CD8-positive, alpha-beta memory T cell (primary cell): ENCODE measurements around the gene WNT7A. TPM values are rescaled to one million over a fixed set of nuclear protein-coding genes. Genes with fewer than 3 reads are reported as not detected.

Experiments
- CTCF ChIA-PET: fragments of 350-600 bp; sonication (Branson Sonifier 250); formaldehyde crosslinking; loops from one replicate; lab custom pipeline; 2021; ENCODE audit warnings: antibody characterized with exemption; lab: Charles Lee
- POLR2A ChIA-PET: fragments of 350-600 bp; sonication (Branson Sonifier 250); formaldehyde crosslinking; loops from one replicate; lab custom pipeline; 2021; ENCODE audit warnings: antibody characterized with exemption; lab: Charles Lee
- DNase-seq, 5 donors: peaks; one replicate each; pipeline versions ENCODE4 v3.0.0 to v3.0.0-alpha.2; 2020 to 2022; ENCODE audit warnings: mixed read lengths in 1 of 5
- H3K27ac ChIP-seq: one replicate; pipeline ENCODE4 v1.7.0; 2013; ENCODE audit warnings: low read depth, mild to moderate bottlenecking, low read length, moderate library complexity
- H3K27me3 ChIP-seq: 2 replicates; pipeline ENCODE4 v1.7.0; 2013; ENCODE audit warnings: low read length, mild to moderate bottlenecking; ENCODE audit not compliant: insufficient read depth, poor library complexity, severe bottlenecking
- H3K36me3 ChIP-seq: 2 replicates; pipeline ENCODE4 v1.7.0; 2013; ENCODE audit warnings: mild to moderate bottlenecking, low read length, moderate library complexity; ENCODE audit not compliant: insufficient read depth
- H3K4me1 ChIP-seq: 2 replicates; pipeline ENCODE4 v1.7.0; 2013; ENCODE audit warnings: mild to moderate bottlenecking, low read length, moderate library complexity; ENCODE audit not compliant: insufficient read depth
- H3K4me3 ChIP-seq: 2 replicates; pipeline ENCODE4 v1.7.0; 2013; ENCODE audit warnings: mild to moderate bottlenecking, low read length
- H3K9me3 ChIP-seq: 2 replicates; pipeline ENCODE4 v1.7.0; 2013; ENCODE audit warnings: mild to moderate bottlenecking, low read length
- H3K27ac Mint-ChIP-seq, 8 donors: one replicate each; pipeline ENCODE4 v1.8.0; 2020 to 2021; ENCODE audit warnings: mixed read lengths in 8 of 8, mild to moderate bottlenecking in 6 of 8, inconsistent platforms in 3 of 8, moderate library complexity in 3 of 8
- H3K27me3 Mint-ChIP-seq, 2 donors: one replicate each; pipeline ENCODE4 v1.8.0; 2020 to 2021; ENCODE audit warnings: mixed read lengths in 2 of 2, mild to moderate bottlenecking in 1 of 2, moderate library complexity in 1 of 2
- H3K36me3 Mint-ChIP-seq, 3 donors: one replicate each; pipeline ENCODE4 v1.8.0; 2020 to 2021; ENCODE audit warnings: mixed read lengths in 3 of 3, inconsistent platforms in 1 of 3, mild to moderate bottlenecking in 1 of 3
- H3K4me1 Mint-ChIP-seq, 3 donors: one replicate each; pipeline ENCODE4 v1.8.0; 2020 to 2021; ENCODE audit warnings: mixed read lengths in 3 of 3, inconsistent platforms in 1 of 3, mild to moderate bottlenecking in 1 of 3
- H3K4me3 Mint-ChIP-seq, 7 donors: one replicate each; pipeline ENCODE4 v1.8.0; 2020 to 2021; ENCODE audit warnings: mixed read lengths in 7 of 7, mild to moderate bottlenecking in 6 of 7, moderate library complexity in 4 of 7, inconsistent platforms in 2 of 7
- H3K9me3 Mint-ChIP-seq, 5 donors: one replicate each; pipeline ENCODE4 v1.8.0; 2020 to 2022; ENCODE audit warnings: mixed read lengths in 5 of 5, mild to moderate bottlenecking in 3 of 5, moderate library complexity in 2 of 5, inconsistent platforms in 1 of 5
- polyA plus RNA-seq: library from polyadenylated mRNA; unstranded; fragments of 300-500 nt; fragmentation: Illumina TruSeq; gene quantifications from one replicate; pipeline ENCODE4 v1.2.3, GENCODE V29; 2021
- total RNA-seq, 2 experiments: library from RNA; stranded (reverse); gene quantifications; one replicate each; pipeline ENCODE4 v1.2.3, GENCODE V29; 2021

The WNT7A gene
- total and polyA plus RNA-seq, 3 experiments from 2014 or later = 0.31 to 1.5 (median 0.38) TPM

GRCh38 chr3:13829311-13829710, 50.6 kb downstream of the WNT7A start:
- Histone ChIP-seq H3K36me3 (no peaks in the 10 kb centered on the region), H3K4me3 (no peak overlapping the region), H3K4me1 (no peaks in the 10 kb centered on the region), H3K27ac (no peak overlapping the region), H3K9me3 (no peaks in the 10 kb centered on the region), H3K27me3 (no peaks in the 10 kb centered on the region)
- POLR2A ChIA-PET = no interaction called here
- Mint-ChIP-seq H3K36me3 (no peaks in the 10 kb centered on the region), H3K27ac (peak overlapping the region in 1 of 8 donors; percentile 81), H3K27me3 (peaks cover 2 to 13% of the 10 kb centered on the region in 2 donors), H3K4me1 (peaks cover 0 to 1% (median 0%) of the 10 kb centered on the region in 3 donors), H3K9me3 (no peaks in the 10 kb centered on the region), H3K4me3 (no peak overlapping the region)
- DNase-seq = no peak
- CTCF ChIA-PET = no interaction called here

GRCh38 chr3:13828501-13829265, 51.2 kb downstream of the WNT7A start:
- no peaks in the 10 kb centered on the region for H3K4me1 ChIP-seq
- H3K4me1 Mint-ChIP-seq = peaks cover 0 to 1% (median 0%) of the 10 kb centered on the region in 3 donors
- H3K27me3 Mint-ChIP-seq = peaks cover 3 to 8% of the 10 kb centered on the region in 2 donors
- H3K9me3 ChIP-seq = no peaks in the 10 kb centered on the region
- H3K36me3 Mint-ChIP-seq = no peaks in the 10 kb centered on the region
- H3K27ac Mint-ChIP-seq = peak overlapping the region in 1 of 8 donors; percentile 21
- H3K4me3 Mint-ChIP-seq = no peak overlapping the region
- H3K27me3 ChIP-seq = no peaks in the 10 kb centered on the region
- H3K36me3 ChIP-seq = no peaks in the 10 kb centered on the region
- H3K9me3 Mint-ChIP-seq = no peaks in the 10 kb centered on the region
- no peak for DNase-seq
- ChIA-PET POLR2A (no interaction called here), CTCF (no interaction called here)
- H3K4me3 ChIP-seq = no peak overlapping the region
- no peak overlapping the region for H3K27ac ChIP-seq

GRCh38 chr3:13827699-13828098, 52.2 kb downstream of the WNT7A start:
- Histone ChIP-seq H3K27ac (no peak overlapping the region), H3K4me1 (no peaks in the 10 kb centered on the region), H3K27me3 (no peaks in the 10 kb centered on the region), H3K4me3 (no peak overlapping the region), H3K9me3 (no peaks in the 10 kb centered on the region), H3K36me3 (no peaks in the 10 kb centered on the region)
- H3K4me3 Mint-ChIP-seq = no peak overlapping the region
- POLR2A ChIA-PET = no interaction called here
- H3K27me3 Mint-ChIP-seq = peaks cover 1 to 3% of the 10 kb centered on the region in 2 donors
- H3K27ac Mint-ChIP-seq = no peak overlapping the region
- no peak for DNase-seq
- no peaks in the 10 kb centered on the region for H3K9me3 Mint-ChIP-seq
- CTCF ChIA-PET = no interaction called here
- peaks cover 0 to 1% (median 0%) of the 10 kb centered on the region in 3 donors for H3K4me1 Mint-ChIP-seq
- H3K36me3 Mint-ChIP-seq = no peaks in the 10 kb centered on the region

GRCh38 chr3:13827256-13827655, 52.6 kb downstream of the WNT7A start:
- Mint-ChIP-seq H3K27ac (no peak overlapping the region), H3K4me1 (peaks cover 0 to 1% (median 0%) of the 10 kb centered on the region in 3 donors), H3K27me3 (peaks cover 1 to 3% of the 10 kb centered on the region in 2 donors), H3K36me3 (no peaks in the 10 kb centered on the region), H3K9me3 (no peaks in the 10 kb centered on the region), H3K4me3 (no peak overlapping the region)
- CTCF ChIA-PET = no interaction called here
- Histone ChIP-seq H3K27me3 (no peaks in the 10 kb centered on the region), H3K4me3 (no peak overlapping the region), H3K4me1 (no peaks in the 10 kb centered on the region), H3K9me3 (no peaks in the 10 kb centered on the region), H3K36me3 (no peaks in the 10 kb centered on the region), H3K27ac (no peak overlapping the region)
- POLR2A ChIA-PET = no interaction called here
- DNase-seq = no peak

- no peak overlapping the region for H3K27ac ChIP-seq
- ChIA-PET POLR2A (no interaction called here), CTCF (no interaction called here)
- Mint-ChIP-seq H3K9me3 (no peaks in the 10 kb centered on the region), H3K36me3 (no peaks in the 10 kb centered on the region), H3K4me3 (no peak overlapping the region), H3K4me1 (peaks cover 0 to 1% (median 0%) of the 10 kb centered on the region in 3 donors), H3K27ac (peak overlapping the region in 1 of 8 donors; percentile 59), H3K27me3 (peaks cover 3% of the 10 kb centered on the region in 2 donors)
- H3K4me1 ChIP-seq = no peaks in the 10 kb centered on the region
- H3K4me3 ChIP-seq = no peak overlapping the region
- no peaks in the 10 kb centered on the region for H3K36me3 ChIP-seq
- no peaks in the 10 kb centered on the region for H3K27me3 ChIP-seq
- no peaks in the 10 kb centered on the region for H3K9me3 ChIP-seq
- no peak for DNase-seq
Measured at GRCh38 chr3:13826672-13827071, 53.2 kb downstream of the WNT7A start.

- POLR2A ChIA-PET = no interaction called here
- H3K9me3 Mint-ChIP-seq = no peaks in the 10 kb centered on the region
- H3K4me3 ChIP-seq = no peak overlapping the region
- no peaks in the 10 kb centered on the region for H3K9me3 ChIP-seq
- H3K27ac Mint-ChIP-seq = no peak overlapping the region
- no peak for DNase-seq
- no peaks in the 10 kb centered on the region for H3K36me3 Mint-ChIP-seq
- H3K4me1 Mint-ChIP-seq = peaks cover 0 to 1% (median 0%) of the 10 kb centered on the region in 3 donors
- peaks cover 3% of the 10 kb centered on the region in 2 donors for H3K27me3 Mint-ChIP-seq
- no peaks in the 10 kb centered on the region for H3K27me3 ChIP-seq
- no peaks in the 10 kb centered on the region for H3K4me1 ChIP-seq
- CTCF ChIA-PET = interaction anchor here (1.3 kb wide), 1 partner anchor 175 kb away, joined by 3 read pairs; no protein-coding TSS in a partner anchor
- no peak overlapping the region for H3K27ac ChIP-seq
- H3K36me3 ChIP-seq = no peaks in the 10 kb centered on the region
- no peak overlapping the region for H3K4me3 Mint-ChIP-seq
Measured at GRCh38 chr3:13825821-13826220, 54.0 kb downstream of the WNT7A start.

- CTCF ChIA-PET = interaction anchor here (1.3 kb wide), 1 partner anchor 174 kb away, joined by 3 read pairs; no protein-coding TSS in a partner anchor
- POLR2A ChIA-PET = no interaction called here
- no peaks in the 10 kb centered on the region for H3K27me3 ChIP-seq
Measured at GRCh38 chr3:13825311-13825579, 54.6 kb downstream of the WNT7A start.

GRCh38 chr3:13824521-13825310, 55.2 kb downstream of the WNT7A start:
- peak overlapping the region in 1 of 8 donors; percentile 52 for H3K27ac Mint-ChIP-seq
- peaks cover 0 to 2% (median 0%) of the 10 kb centered on the region in 3 donors for H3K36me3 Mint-ChIP-seq
- no peak overlapping the region for H3K4me3 Mint-ChIP-seq
- Histone ChIP-seq H3K4me1 (no peaks in the 10 kb centered on the region), H3K4me3 (no peak overlapping the region), H3K27me3 (no peaks in the 10 kb centered on the region), H3K9me3 (no peaks in the 10 kb centered on the region), H3K36me3 (no peaks in the 10 kb centered on the region), H3K27ac (no peak overlapping the region)
- CTCF ChIA-PET = interaction anchor here (1.3 kb wide), 1 partner anchor 174 kb away, joined by 3 read pairs; no protein-coding TSS in a partner anchor
- DNase-seq = no peak
- H3K27me3 Mint-ChIP-seq = peaks cover 3 to 5% of the 10 kb centered on the region in 2 donors
- H3K4me1 Mint-ChIP-seq = peaks cover 0 to 1% (median 0%) of the 10 kb centered on the region in 3 donors
- no peaks in the 10 kb centered on the region for H3K9me3 Mint-ChIP-seq
- POLR2A ChIA-PET = no interaction called here

More at GRCh38 chr3:13825311-13825579, 54.6 kb downstream of the WNT7A start:
- H3K4me3 Mint-ChIP-seq = no peak overlapping the region
- DNase-seq = no peak
- peaks cover 0 to 1% (median 0%) of the 10 kb centered on the region in 3 donors for H3K4me1 Mint-ChIP-seq
- no peaks in the 10 kb centered on the region for H3K9me3 ChIP-seq
- no peaks in the 10 kb centered on the region for H3K4me1 ChIP-seq
- no peaks in the 10 kb centered on the region for H3K9me3 Mint-ChIP-seq
- no peak overlapping the region for H3K4me3 ChIP-seq
- H3K27me3 Mint-ChIP-seq = peaks cover 3% of the 10 kb centered on the region in 2 donors
- no peaks in the 10 kb centered on the region for H3K36me3 Mint-ChIP-seq
- no peaks in the 10 kb centered on the region for H3K36me3 ChIP-seq
- H3K27ac ChIP-seq = no peak overlapping the region
- no peak overlapping the region for H3K27ac Mint-ChIP-seq
